Effector memory CD4-positive, alpha-beta T cell (primary cell): ENCODE data around the gene KLF11.
"Not testable (repeated sequence)": the region's sequence is repeated elsewhere in the genome, so short reads cannot be mapped to it uniquely, and the experiment has no call there.

Experiments used
- DNase-seq, 3 donors: peaks; one replicate each; pipeline ENCODE4 v3.0.0-alpha.2; 2020
- H3K27ac ChIP-seq: 2 replicates; pipeline ENCODE4 v1.7.0; 2013; ENCODE audit warnings: mild to moderate bottlenecking, low read length, moderate library complexity; ENCODE audit not compliant: insufficient read depth, poor library complexity, severe bottlenecking
- H3K27me3 ChIP-seq: replicated peaks from 2 replicates; pipeline ENCODE4 v1.7.0; 2013; ENCODE audit warnings: mild to moderate bottlenecking, low read length; ENCODE audit not compliant: insufficient read depth, control insufficient read depth, poor library complexity, severe bottlenecking
- H3K36me3 ChIP-seq: 2 replicates; pipeline ENCODE4 v1.7.0; 2013; ENCODE audit warnings: mild to moderate bottlenecking, low read length, moderate library complexity; ENCODE audit not compliant: control insufficient read depth, insufficient read depth
- H3K4me1 ChIP-seq: 2 replicates; pipeline ENCODE4 v1.7.0; 2013; ENCODE audit warnings: low read length, mild to moderate bottlenecking; ENCODE audit not compliant: control insufficient read depth, insufficient read depth, poor library complexity, severe bottlenecking
- H3K4me3 ChIP-seq: 2 replicates; pipeline ENCODE4 v1.7.0; 2013; ENCODE audit warnings: low read length, low read depth, mild to moderate bottlenecking; ENCODE audit not compliant: insufficient read depth, poor library complexity, severe bottlenecking
- H3K9me3 ChIP-seq: 2 replicates; pipeline ENCODE4 v1.7.0; 2013; ENCODE audit warnings: mild to moderate bottlenecking, low read length, moderate library complexity; ENCODE audit not compliant: control insufficient read depth

The KLF11 gene

DNA sequence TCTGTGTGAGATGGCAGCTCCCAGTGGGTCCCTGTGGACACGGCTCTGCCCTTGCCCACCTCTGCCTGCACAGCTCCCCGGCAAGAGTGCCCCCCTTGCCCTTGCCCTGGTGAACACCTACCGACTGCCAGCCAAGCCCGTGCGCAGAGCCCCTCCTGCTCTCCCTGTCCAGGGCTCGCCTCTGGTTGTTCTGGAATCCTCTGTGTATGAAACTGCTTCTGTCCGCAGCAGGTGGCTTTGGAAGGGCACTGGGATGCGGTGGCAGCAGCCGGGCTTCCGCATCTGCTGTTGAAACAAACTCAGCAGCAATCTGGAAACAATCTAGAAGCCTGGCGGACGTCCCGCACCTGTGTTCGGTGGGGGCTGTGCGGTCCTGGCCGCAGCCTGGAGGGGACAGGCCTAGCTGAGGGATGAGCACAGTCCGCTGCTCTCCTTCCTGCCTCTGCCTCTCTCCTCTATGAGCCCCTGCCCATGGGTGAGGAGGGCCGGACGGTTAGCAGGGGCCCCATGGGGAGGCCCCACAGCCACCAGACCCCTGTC, 34.0 kb upstream of the KLF11 start:
- Histone ChIP-seq H3K27ac (no peak overlapping the region), H3K4me3 (no peak overlapping the region), H3K36me3 (no peaks in the 10 kb centered on the region), H3K4me1 (no peaks in the 10 kb centered on the region), H3K27me3 (no peaks in the 10 kb centered on the region), H3K9me3 (no peaks in the 10 kb centered on the region)
- no peak for DNase-seq

DNA sequence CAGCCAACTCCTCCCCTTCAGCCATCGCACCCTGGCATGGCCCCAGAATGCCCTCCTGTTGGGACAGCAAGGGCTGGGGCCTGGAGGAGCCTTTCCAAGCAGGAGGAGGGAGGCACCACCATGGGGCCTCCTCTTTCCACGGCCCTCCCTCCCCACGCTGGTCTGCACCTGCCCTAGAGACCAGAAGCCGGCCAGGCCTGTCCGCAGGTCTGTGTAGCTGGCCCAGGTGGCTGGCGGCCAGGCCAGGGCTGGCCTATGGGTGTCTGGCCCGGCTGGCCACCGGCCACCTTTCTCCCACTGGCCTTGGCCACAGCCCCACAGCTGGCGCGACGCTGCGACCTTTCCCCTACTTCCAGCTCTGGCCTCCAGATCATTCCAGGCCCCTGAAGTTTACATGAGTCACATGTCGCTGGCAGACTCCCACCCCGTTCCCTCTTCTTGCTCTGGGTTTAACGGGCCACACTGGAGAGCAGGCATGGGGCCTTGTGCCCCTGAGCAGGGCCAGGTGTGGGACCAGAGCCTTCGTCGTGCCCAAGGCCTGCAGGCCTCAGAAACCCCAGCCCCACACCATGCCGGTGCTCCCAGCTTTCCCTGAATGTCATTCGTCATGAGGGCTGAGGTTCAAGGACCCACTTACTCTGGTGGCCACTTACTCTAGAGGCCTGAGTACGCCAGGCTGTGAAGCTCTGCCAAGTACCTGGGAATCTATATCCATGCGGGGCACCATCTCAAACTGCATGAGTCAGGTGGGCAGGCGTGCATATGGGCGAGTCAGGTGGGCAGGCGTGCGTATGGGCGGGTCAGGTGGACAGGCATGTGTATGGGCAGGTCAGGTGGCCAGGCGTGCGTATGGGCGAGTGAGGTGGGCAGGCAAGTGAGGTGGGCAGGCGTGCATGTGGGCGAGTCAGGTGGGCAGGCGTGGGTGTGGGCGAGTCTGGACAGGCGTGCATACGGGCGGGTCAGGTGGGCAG, 33.3 kb upstream of the KLF11 start:
- H3K9me3 ChIP-seq = no peaks in the 10 kb centered on the region
- H3K4me3 ChIP-seq = no peak overlapping the region
- no peaks in the 10 kb centered on the region for H3K36me3 ChIP-seq
- H3K4me1 ChIP-seq = no peaks in the 10 kb centered on the region
- no peaks in the 10 kb centered on the region for H3K27me3 ChIP-seq
- DNase-seq = no peak
- H3K27ac ChIP-seq = no peak overlapping the region

DNA sequence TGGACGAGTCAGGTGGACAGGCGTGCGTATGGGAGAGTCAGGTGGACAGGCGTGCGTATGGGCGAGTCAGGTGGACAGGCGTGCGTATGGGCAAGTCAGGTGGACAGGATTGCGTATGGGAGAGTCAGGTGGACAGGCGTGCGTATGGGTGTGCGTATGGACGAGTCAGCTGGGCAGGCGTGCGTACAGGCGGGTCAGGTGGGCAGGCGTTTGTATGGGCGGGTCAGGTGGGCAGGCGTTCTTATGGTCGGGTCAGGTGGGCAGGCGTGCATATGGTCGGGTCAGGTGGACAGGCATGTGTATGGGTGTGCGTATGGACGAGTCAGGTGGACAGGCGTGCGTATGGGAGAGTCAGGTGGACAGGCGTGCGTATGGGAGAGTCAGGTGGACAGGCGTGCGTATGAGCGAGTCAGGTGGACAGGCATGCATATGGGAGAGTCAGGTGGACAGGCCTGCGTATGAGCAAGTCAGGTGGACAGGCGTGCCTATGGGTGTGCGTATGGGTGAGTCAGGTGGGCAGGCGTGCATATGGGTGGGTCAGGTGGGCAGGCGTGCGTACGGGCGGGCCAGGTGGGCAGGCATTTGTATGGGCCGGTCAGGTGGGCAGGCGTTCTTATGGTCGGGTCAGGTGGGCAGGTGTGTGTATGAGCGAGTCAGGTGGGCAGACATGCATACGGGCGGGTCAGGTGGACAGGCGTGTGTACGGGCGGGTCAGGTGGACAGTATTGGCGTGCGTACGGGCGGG, 32.3 kb upstream of the KLF11 start:
- H3K9me3 ChIP-seq, H3K27ac ChIP-seq, DNase-seq: not testable (repeated sequence)

DNA sequence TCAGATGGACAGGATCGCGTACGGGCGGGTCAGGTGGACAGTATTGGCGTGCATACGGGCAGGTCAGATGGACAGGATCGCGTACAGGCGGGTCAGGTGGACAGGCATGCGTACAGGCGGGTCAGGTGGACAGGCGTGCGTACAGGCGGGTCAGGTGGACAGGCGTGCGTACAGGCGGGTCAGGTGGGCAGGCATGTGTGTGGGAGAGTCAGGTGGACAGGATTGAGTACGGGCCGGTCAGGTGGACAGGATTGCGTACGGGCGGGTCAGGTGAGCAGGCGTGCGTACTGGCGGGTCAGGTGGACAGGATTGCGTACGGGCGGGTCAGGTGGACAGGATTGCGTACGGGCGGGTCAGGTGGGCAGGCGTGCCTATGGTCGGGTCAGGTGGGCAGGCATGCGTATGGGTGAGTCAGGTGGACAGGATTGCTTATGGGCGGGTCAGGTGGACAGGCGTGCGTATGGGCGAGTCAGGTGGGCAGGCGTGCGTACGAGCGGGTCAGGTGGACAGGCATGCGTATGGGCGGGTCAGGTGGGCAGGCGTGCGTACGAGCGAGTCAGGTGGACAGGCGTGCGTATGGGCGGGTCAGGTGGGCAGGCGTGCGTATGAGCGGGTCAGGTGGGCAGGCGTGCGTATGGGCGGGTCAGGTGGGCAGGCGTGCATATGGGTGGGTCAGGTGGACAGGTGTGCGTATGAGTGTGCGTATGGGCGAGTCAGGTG, 31.6 kb upstream of the KLF11 start:
- H3K27ac ChIP-seq, H3K27me3 ChIP-seq, H3K36me3 ChIP-seq, DNase-seq, H3K9me3 ChIP-seq, H3K4me3 ChIP-seq, H3K4me1 ChIP-seq: not testable (repeated sequence)

More for the DNA sequence above, 32.3 kb upstream of the KLF11 start:
- not testable (repeated sequence) for H3K36me3 ChIP-seq, H3K27me3 ChIP-seq, H3K4me3 ChIP-seq, H3K4me1 ChIP-seq

DNA sequence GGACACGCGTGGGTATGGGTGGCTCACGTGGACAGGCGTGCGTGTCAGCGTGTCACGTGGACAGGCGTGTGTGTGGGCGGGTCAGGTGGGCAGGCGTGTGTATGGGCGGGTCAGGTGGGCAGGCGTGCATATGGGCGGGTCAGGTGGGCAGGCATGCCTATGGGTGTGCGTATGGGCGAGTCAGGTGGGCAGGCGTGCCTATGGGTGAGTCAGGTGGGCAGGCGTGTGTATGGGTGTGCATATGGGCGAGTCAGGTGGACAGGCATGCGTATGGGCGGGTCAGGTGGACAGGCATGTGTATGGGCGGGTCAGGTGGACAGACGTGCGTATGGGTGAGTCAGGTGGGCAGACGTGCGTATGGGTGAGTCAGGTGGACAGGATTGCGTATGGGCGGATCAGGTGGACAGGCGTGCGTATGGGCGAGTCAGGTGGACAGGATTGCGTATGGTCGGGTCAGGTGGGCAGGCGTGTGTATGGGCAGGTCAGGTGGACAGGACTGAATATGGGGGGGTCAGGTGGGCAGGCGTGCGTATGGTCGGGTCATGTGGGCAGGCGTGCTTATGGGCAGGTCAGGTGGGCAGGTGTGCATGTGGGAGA, 30.9 kb upstream of the KLF11 start:
- not testable (repeated sequence) for H3K27ac ChIP-seq, DNase-seq

DNA sequence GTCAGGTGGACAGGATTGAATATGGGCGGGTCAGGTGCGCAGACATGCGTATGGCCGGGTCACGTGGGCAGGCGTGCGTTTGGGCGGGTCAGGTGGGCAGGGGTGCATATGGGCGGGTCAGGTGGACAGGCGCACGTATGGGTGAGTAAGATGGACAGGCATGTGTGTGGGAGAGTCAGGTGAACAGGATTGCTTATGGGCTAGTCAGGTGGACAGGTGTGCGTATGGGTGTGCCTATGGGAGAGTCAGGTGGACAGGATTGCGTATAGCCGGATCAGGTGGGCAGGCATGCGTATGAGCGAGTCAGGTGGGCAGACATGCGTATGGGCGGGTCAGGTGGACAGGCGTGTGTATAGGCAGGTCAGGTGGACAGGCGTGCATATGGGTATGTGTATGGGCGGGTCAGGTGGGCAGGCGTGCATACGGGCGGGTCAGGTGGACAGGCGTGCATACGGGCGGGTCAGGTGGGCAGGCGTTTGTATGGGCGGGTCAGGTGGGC, 30.3 kb upstream of the KLF11 start:
- Histone ChIP-seq H3K4me3 (no peak overlapping the region), H3K9me3 (peaks cover 4% of the 10 kb centered on the region), H3K27me3 (no peaks in the 10 kb centered on the region), H3K36me3 (no peaks in the 10 kb centered on the region), H3K4me1 (no peaks in the 10 kb centered on the region), H3K27ac (no peak overlapping the region)
- DNase-seq = no peak

More for the DNA sequence above, 30.9 kb upstream of the KLF11 start:
- H3K4me3 ChIP-seq, H3K27me3 ChIP-seq, H3K9me3 ChIP-seq, H3K36me3 ChIP-seq, H3K4me1 ChIP-seq: not testable (repeated sequence)

DNA sequence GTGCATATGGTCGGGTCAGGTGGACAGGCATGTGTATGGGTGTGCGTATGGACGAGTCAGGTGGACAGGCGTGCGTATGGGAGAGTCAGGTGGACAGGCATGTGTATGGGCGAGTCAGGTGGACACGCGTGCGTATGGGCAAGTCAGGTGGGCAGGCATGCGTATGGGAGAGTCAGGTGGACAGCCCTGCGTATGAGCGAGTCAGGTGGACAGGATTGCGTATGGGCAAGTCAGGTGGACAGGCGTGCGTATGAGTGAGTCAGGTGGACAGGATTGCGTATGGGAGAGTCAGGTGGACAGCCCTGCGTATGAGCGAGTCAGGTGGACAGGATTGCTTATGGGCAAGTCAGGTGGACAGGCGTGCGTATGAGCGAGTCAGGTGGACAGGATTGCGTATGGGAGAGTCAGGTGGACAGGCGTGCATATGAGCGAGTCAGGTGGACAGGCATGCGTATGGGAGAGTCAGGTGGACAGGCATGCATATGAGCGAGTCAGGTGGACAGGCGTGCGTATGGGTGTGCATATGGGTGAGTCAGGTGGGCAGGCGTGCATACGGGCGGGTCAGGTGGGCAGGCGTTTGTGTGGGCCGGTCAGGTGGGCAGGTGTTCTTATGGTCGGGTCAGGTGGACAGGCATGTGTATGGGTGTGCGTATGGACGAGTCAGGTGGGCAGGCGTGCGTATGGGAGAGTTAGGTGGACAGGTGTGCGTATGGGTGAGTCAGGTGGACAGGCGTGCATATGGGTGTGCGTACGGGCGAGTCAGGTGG, 29.5 kb upstream of the KLF11 start:
- not testable (repeated sequence) for DNase-seq, H3K27ac ChIP-seq

DNA sequence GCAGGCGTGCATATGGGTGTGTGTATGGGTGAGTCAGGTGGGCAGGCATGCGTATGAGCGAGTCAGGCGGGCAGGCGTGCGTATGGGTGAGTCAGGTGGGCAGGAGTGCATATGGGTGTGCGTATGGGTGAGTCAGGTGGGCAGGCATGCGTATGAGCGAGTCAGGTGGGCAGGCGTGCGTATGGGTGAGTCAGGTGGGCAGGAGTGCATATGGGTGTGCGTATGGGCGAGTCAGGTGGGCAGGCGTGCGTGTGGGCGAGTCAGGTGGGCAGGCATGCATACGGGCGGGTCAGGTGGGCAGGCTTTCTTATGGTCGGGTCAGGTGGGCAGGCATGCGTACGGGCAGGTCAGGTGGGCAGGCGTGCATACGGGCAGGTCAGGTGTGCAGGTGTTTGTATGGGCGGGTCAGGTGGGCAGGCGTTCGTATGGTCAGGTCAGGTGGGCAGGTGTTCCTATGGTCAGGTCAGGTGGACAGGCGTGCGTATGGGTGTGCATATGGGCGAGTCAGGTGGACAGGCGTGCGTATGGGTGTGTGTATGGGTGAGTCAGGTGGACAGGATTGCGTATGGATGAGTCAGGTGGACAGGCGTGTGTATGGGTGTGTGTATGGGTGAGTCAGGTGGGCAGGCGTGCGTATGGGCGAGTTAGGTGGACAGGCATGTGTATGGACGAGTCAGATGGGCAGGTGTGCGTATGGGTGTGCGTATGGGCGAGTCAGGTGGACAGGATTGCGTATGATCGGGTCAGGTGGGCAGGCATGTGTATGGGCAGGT, 28.7 kb upstream of the KLF11 start:
- DNase-seq = no peak
- H3K4me3 ChIP-seq = no peak overlapping the region
- H3K9me3 ChIP-seq = peaks cover 4% of the 10 kb centered on the region
- H3K27ac ChIP-seq = no peak overlapping the region
- no peaks in the 10 kb centered on the region for H3K27me3 ChIP-seq
- no peaks in the 10 kb centered on the region for H3K4me1 ChIP-seq
- H3K36me3 ChIP-seq = no peaks in the 10 kb centered on the region

More for the DNA sequence above, 29.5 kb upstream of the KLF11 start:
- H3K4me1 ChIP-seq, H3K36me3 ChIP-seq, H3K9me3 ChIP-seq, H3K4me3 ChIP-seq, H3K27me3 ChIP-seq: not testable (repeated sequence)
